ENCODE data around the gene MPEG1. TPM values are rescaled to one million over a fixed set of nuclear protein-coding genes. Genes with fewer than 3 reads are reported as not detected.
A peak's percentile ranks its signal among the peaks of the same experiment; 100 is the strongest.

The MPEG1 gene
- total and polyA plus RNA-seq, 9 of the 15 experiments (the other 6 are each of a cell fraction or from before 2014, with no cell fraction given) = 0.07 TPM; not detected in 8

- no TSS peak for BruUV-seq (replicated peaks)
- Histone ChIP-seq H3K4me1 (replicated peaks in 1 of 2; ENCODE audit: control insufficient read depth in 2 of 2, insufficient read depth in 2 of 2, low read length in 2 of 2) (peaks cover 0 to 20% of the 10 kb centered on the region in 2 experiments; a peak in 3 of 5 replicates), H3K27me3 (ENCODE audit: control insufficient read depth in 2 of 2, insufficient read depth in 2 of 2, low read length in 2 of 2) (peaks cover 14 to 32% of the 10 kb centered on the region in 2 experiments), H3K79me2 (ENCODE audit: control insufficient read depth, insufficient read depth, low read length) (no peaks in the 10 kb centered on the region), H3K4me3 (no peak overlapping the region), H3K9ac (ENCODE audit: insufficient read depth in 1 of 2, low read depth in 2 of 2, low read length in 2 of 2) (no peak overlapping the region), H3K27ac (ENCODE audit: extremely low read depth, low read depth, low read length) (no peak overlapping the region), H3K9me1 (ENCODE audit: control insufficient read depth, insufficient read depth, low read length) (no peaks in the 10 kb centered on the region), H3K4me2 (ENCODE audit: insufficient read depth, low read length) (no peak overlapping the region; the same call in 1 of the 2 replicates), H2AFZ (ENCODE audit: low read depth, low read length) (no peak overlapping the region), H3K36me3 (ENCODE audit: control insufficient read depth, insufficient read depth, low read length) (no peaks in the 10 kb centered on the region), H4K20me1 (replicated peaks; ENCODE audit: control insufficient read depth, insufficient read depth, low read length) (no peaks in the 10 kb centered on the region; the same call in 1 of the 2 replicates), H3K9me3 (replicated peaks; ENCODE audit: control insufficient read depth, insufficient read depth, low read depth, low read length) (no peaks in the 10 kb centered on the region)
- CTCF ChIA-PET (ENCODE audit: low intra/inter-chr PET ratio) = interaction anchor here (0.6 to 4.1 kb wide), 2 partner anchors 35 to 629 kb away, joined by 3 to 36 read pairs; no protein-coding TSS in a partner anchor
- FAIRE-seq = no peak
- TF ChIP-seq KDM4B (IDR thresholded peaks at IDR 0.05; ENCODE audit: borderline replicate concordance in 2 of 2, low read depth in 1 of 2) (no peak), ZNF740 (CRISPR knock-in tag; IDR thresholded peaks at IDR 0.05) (0 out of 2 replicates have a peak, but pooled peaks have one; percentile 30), ZNF740 (tag; IDR thresholded peaks at IDR 0.05) (no peak)
- intact Hi-C loops (cut with micrococcal nuclease) = loop anchor here (5.0 kb wide), 1 partner anchor 629 kb away; no protein-coding TSS in a partner anchor
- POLR2A ChIA-PET = interaction anchor here (0.9 kb wide), 1 partner anchor 352 kb away, joined by 3 read pairs; no protein-coding TSS in a partner anchor
- WGBS (ENCODE audit: insufficient coverage, low coverage, missing lambda C conversion rate) = 9% methylated on average over 28 of the region's 37 CpGs
- DNase-seq (ENCODE audit: extremely low read depth in 1 of 4, low spot score in 3 of 4) = no peak
- in situ Hi-C loops (cut with MboI) = loop anchor here (10.0 kb wide), 1 partner anchor 251 kb away; the partner anchor contains the start of gene OR5A2
- no peak for ATAC-seq
Measured at GRCh38 chr11:59173080-59173963, 39.4 kb downstream of the MPEG1 start.
